Subcutaneous abdominal adipose tissue (tissue), 5 donors: ENCODE data around the gene LGI2.
"Not testable (repeated sequence)": the region's sequence is repeated elsewhere in the genome, so short reads cannot be mapped to it uniquely, and the experiment has no call there.

ENCODE experiments used
- H3K27ac ChIP-seq: one replicate; pipeline ENCODE4 v1.7.0; 2013; ENCODE audit warnings: low read depth, mild to moderate bottlenecking, inconsistent platforms, low read length, moderate library complexity
- H3K27me3 ChIP-seq, 5 donors: one replicate each; pipeline ENCODE4 v1.7.0; 2013; ENCODE audit warnings: low read length in 5 of 5, inconsistent platforms in 1 of 5; ENCODE audit not compliant: control insufficient read depth in 5 of 5, insufficient read depth in 4 of 5
- H3K36me3 ChIP-seq, 5 donors: one replicate each; pipeline ENCODE4 v1.7.0; 2013; ENCODE audit warnings: low read length in 5 of 5; ENCODE audit not compliant: control insufficient read depth in 5 of 5, insufficient read depth in 5 of 5
- H3K4me1 ChIP-seq, 5 donors: one replicate each; pipeline ENCODE4 v1.7.0; 2013; ENCODE audit warnings: low read length in 5 of 5, mild to moderate bottlenecking in 3 of 5, moderate library complexity in 1 of 5; ENCODE audit not compliant: control insufficient read depth in 5 of 5, insufficient read depth in 5 of 5
- H3K4me3 ChIP-seq, 5 donors: one replicate each; pipeline ENCODE4 v1.7.0; 2013; ENCODE audit warnings: low read length in 5 of 5, low read depth in 1 of 5
- H3K9ac ChIP-seq, 5 donors: one replicate each; pipeline ENCODE4 v1.7.0; 2013; ENCODE audit warnings: low read length in 5 of 5, mild to moderate bottlenecking in 4 of 5, moderate library complexity in 3 of 5
- H3K9me3 ChIP-seq, 5 donors: one replicate each; pipeline ENCODE4 v1.7.0; 2013; ENCODE audit warnings: low read length in 5 of 5; ENCODE audit not compliant: control insufficient read depth in 5 of 5
- donor health status: healthy.
- donor health status: healthy.
- donor health status: healthy.
- donor health status: healthy.
- donor health status: healthy.

LGI2 gene

DNA sequence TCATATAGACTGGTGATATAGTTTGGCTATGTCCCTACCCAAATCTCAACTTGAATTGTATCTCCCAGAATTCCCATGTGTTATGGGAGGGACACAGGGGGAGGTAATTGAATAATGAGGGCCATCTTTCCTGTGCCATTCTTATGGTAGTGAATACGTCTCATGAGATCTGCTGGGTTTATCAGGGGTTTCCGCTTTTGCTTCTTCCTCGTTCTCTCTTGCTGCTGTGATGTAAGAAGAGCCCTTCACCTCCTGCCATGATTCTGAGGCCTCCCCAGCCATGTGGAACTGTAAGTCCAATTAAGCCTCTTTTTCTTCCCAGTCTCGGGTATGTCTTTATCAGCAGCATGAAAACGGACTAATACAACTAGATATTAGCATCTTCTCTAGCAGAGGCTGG, 21.3 kb upstream of the LGI2 start:
- not testable (repeated sequence) for H3K36me3 ChIP-seq, H3K27me3 ChIP-seq, H3K4me1 ChIP-seq, H3K4me3 ChIP-seq, H3K9me3 ChIP-seq, H3K9ac ChIP-seq, H3K27ac ChIP-seq

- peaks cover 0 to 3% (median 0%) of the 10 kb centered on the region in 5 donors for H3K9me3 ChIP-seq
- H3K27me3 ChIP-seq = no peaks in the 10 kb centered on the region
- no peaks in the 10 kb centered on the region for H3K36me3 ChIP-seq
- H3K4me3 ChIP-seq = no peak overlapping the region
- H3K4me1 ChIP-seq = no peaks in the 10 kb centered on the region
- no peak overlapping the region for H3K27ac ChIP-seq
- no peak overlapping the region for H3K9ac ChIP-seq
Observed at GRCh38 chr4:25051534-25051933, 20.8 kb upstream of the LGI2 start.

GRCh38 chr4:25050370-25051078, 19.8 kb upstream of the LGI2 start:
- no peaks in the 10 kb centered on the region for H3K4me1 ChIP-seq
- H3K27me3 ChIP-seq = no peaks in the 10 kb centered on the region
- H3K9ac ChIP-seq = no peak overlapping the region
- no peak overlapping the region for H3K4me3 ChIP-seq
- H3K36me3 ChIP-seq = no peaks in the 10 kb centered on the region
- no peak overlapping the region for H3K27ac ChIP-seq
- H3K9me3 ChIP-seq = peaks cover 0 to 3% (median 0%) of the 10 kb centered on the region in 5 donors

DNA sequence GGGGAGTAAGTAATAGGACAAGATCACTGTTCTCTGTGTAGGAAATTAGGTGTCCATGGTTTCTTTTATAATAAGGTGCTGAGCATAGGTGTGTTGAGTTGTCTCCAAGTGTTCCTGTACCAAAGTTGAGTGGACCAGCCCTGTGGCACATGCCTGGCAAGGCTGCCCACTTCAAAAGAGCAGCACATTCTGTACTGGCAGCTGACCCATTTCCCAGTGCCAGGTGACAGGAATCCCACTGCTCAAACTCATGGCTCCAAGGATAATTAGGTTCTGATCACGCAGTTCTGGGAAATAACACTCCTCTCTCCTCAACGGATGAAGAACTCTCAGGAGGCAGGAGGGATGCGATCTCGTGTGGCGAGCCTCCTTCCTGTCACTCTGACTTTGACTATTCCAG, 12.8 kb upstream of the LGI2 start:
- Histone ChIP-seq H3K9ac (no peak overlapping the region), H3K27ac (no peak overlapping the region), H3K4me3 (no peak overlapping the region), H3K4me1 (no peaks in the 10 kb centered on the region), H3K9me3 (no peaks in the 10 kb centered on the region), H3K27me3 (peaks cover 0 to 4% (median 0%) of the 10 kb centered on the region in 5 donors), H3K36me3 (no peaks in the 10 kb centered on the region)

- peaks cover 0 to 19% (median 17%) of the 10 kb centered on the region in 5 donors for H3K4me1 ChIP-seq
- H3K27me3 ChIP-seq = peaks cover 8 to 17% (median 12%) of the 10 kb centered on the region in 5 donors
- no peaks in the 10 kb centered on the region for H3K9me3 ChIP-seq
- no peak overlapping the region for H3K4me3 ChIP-seq
- no peak overlapping the region for H3K9ac ChIP-seq
- H3K27ac ChIP-seq = no peak overlapping the region
- H3K36me3 ChIP-seq = no peaks in the 10 kb centered on the region
Observed at GRCh38 chr4:25033526-25033925, 2.8 kb upstream of the LGI2 start.

DNA sequence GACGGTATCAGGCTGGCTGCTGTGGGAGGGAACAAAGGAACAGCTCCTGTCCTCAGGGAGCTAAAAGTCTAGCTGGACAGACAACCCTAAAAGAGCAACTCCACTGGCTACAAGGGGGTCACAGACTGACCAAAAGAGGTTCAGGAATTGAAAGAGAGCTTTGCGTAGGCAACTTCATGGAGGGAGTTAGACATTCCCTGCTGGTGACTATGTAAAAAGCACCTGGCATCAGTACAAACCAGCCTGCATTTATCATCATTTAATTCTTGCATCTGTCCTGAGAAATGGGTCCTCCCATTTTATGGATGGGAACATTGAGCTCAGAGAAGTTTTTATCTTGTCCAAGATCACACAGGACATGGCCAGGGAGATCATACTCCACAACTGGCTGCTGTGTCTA, 1.4 kb upstream of the LGI2 start:
- Histone ChIP-seq H3K9ac (no peak overlapping the region), H3K9me3 (no peaks in the 10 kb centered on the region), H3K27me3 (peaks cover 8 to 22% (median 12%) of the 10 kb centered on the region in 5 donors), H3K4me1 (peaks cover 0 to 19% (median 17%) of the 10 kb centered on the region in 5 donors), H3K27ac (no peak overlapping the region), H3K36me3 (no peaks in the 10 kb centered on the region), H3K4me3 (no peak overlapping the region)

DNA sequence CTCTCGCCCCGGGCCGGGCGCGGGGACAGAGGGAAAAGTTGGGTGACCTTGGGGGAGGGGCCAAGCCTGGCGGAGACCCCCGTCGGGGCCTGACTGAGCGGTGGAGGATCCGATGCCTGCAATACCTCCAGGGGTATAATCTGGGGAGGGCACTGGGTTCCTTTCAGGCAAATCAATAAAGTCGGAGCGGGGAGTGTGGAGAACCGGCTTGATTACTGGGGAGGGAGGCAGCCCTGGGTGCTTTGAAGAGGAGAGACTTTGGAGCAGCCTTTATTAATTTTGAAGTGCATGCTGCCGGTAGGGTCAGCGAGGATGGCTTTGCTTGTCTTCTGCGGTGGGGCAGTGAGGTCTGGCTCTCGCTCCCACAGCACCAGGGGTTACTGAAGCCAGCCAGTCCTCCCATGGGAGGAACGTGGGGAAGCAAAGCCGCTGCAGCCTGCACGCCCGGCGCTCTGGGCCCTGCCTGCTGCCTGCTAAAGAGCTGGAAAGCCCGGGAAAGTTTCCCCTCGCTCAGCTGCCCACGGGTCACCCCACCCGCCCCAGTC, 403 bp upstream of the LGI2 start:
- peak overlapping the region; percentile 50 to 63 (median 61) for H3K4me3 ChIP-seq
- H3K36me3 ChIP-seq = no peaks in the 10 kb centered on the region
- H3K4me1 ChIP-seq = peaks cover 0 to 19% (median 17%) of the 10 kb centered on the region in 5 donors
- H3K27ac ChIP-seq = no peak overlapping the region
- H3K9ac ChIP-seq = peak overlapping the region in 2 of 5 donors; percentile 33 to 50
- H3K9me3 ChIP-seq = no peaks in the 10 kb centered on the region
- peaks cover 8 to 22% (median 12%) of the 10 kb centered on the region in 5 donors for H3K27me3 ChIP-seq

GRCh38 chr4:25029479-25030276, 1.1 kb downstream of the LGI2 start:
- no peaks in the 10 kb centered on the region for H3K36me3 ChIP-seq
- peak overlapping the region; percentile 48 to 63 (median 57) for H3K4me3 ChIP-seq
- no peak overlapping the region for H3K27ac ChIP-seq
- H3K4me1 ChIP-seq = peaks cover 0 to 19% (median 17%) of the 10 kb centered on the region in 5 donors
- peaks cover 8 to 22% (median 12%) of the 10 kb centered on the region in 5 donors for H3K27me3 ChIP-seq
- H3K9me3 ChIP-seq = no peaks in the 10 kb centered on the region
- peak overlapping the region in 1 of 5 donors; percentile 35 for H3K9ac ChIP-seq

DNA sequence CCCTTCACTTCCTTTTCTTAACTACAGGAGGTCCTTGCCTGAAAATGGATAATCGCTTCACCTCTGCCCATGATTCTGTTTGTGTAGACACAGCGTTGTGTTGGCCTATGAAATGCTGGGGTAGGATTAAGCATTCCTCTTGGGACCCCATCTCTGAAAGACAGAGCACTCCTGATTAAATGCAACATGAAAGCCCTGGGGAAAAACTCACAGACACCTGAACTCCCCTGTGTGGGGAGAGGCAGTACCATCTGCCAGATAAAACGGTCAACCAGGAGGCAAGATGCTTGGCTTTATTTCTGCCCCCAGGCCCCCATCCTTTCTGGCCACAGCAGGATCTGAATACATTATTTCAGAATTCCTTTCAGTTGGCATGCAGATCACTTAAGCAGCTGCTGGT, 1.9 kb downstream of the LGI2 start:
- H3K4me3 ChIP-seq = no peak overlapping the region
- no peaks in the 10 kb centered on the region for H3K9me3 ChIP-seq
- H3K9ac ChIP-seq = no peak overlapping the region
- no peaks in the 10 kb centered on the region for H3K36me3 ChIP-seq
- peaks cover 8 to 22% (median 12%) of the 10 kb centered on the region in 5 donors for H3K27me3 ChIP-seq
- H3K27ac ChIP-seq = no peak overlapping the region
- peaks cover 0 to 19% (median 17%) of the 10 kb centered on the region in 5 donors for H3K4me1 ChIP-seq

DNA sequence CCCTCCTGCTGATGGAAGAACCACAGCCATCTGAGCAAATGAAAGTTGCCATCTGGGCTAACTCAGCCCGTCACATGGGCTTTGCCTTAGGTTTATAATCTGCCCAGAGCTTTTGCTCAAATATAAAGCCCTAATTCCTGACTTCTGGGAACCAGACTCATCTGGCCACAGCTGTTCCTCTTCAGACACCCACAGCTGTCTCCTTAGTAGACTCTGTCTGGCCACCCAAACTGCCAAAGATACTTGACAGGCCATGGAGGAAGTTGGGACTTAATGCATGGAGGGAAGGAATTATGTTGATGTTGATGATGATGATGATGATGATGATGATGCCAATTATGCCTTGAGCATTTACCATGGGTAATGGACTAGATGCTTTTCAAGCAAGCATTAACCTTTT, 8.0 kb downstream of the LGI2 start:
- H3K4me3 ChIP-seq = no peak overlapping the region
- H3K4me1 ChIP-seq = no peaks in the 10 kb centered on the region
- H3K9me3 ChIP-seq = no peaks in the 10 kb centered on the region
- no peak overlapping the region for H3K9ac ChIP-seq
- H3K36me3 ChIP-seq = no peaks in the 10 kb centered on the region
- no peak overlapping the region for H3K27ac ChIP-seq
- H3K27me3 ChIP-seq = no peaks in the 10 kb centered on the region
